Esophagus muscularis mucosa (tissue), 4 donors: ENCODE data around the gene PREX1. TPM values are rescaled to one million over a fixed set of nuclear protein-coding genes. Genes with fewer than 3 reads are reported as not detected.

Experiments
- DNase-seq: peaks from one replicate; pipeline ENCODE4 v3.0.0-alpha.2; 2017; ENCODE audit errors: extremely low spot score
- H3K27ac ChIP-seq, 4 donors: fragments of 200-600 bp; sonication (generic); replicated peaks in 1 of 4; 1 replicate in 3 of 4; 2 replicates in 1 of 4; pipeline ENCODE4 v1.5.1; 2016 to 2019; ENCODE audit warnings: mild to moderate bottlenecking in 1 of 4
- H3K27me3 ChIP-seq, 4 donors: fragments of 200-600 bp; sonication (generic); one replicate each; pipeline versions ENCODE4 v1.5.1 to v1.6.0; 2016 to 2019
- H3K36me3 ChIP-seq, 4 donors: fragments of 200-600 bp; sonication (generic); one replicate each; pipeline ENCODE4 v1.5.1; 2016 to 2019
- H3K4me1 ChIP-seq, 4 donors: fragments of 200-600 bp; sonication (generic); one replicate each; pipeline ENCODE4 v1.5.1; 2016 to 2019
- H3K4me3 ChIP-seq, 4 donors: fragments of 200-600 bp; sonication (generic); 1 replicate in 2 of 4; 2 replicates in 2 of 4; pipeline ENCODE4 v1.5.1; 2016 to 2019; ENCODE audit warnings: mild to moderate bottlenecking in 4 of 4, moderate library complexity in 1 of 4
- H3K9me3 ChIP-seq, 4 donors: fragments of 200-600 bp; sonication (generic); 1 replicate in 3 of 4; 2 replicates in 1 of 4; pipeline ENCODE4 v1.5.1; 2016 to 2019
- CTCF ChIP-seq, 3 experiments: fragments of 200-600 bp in 2 of 3; fragments of 450-650 bp in 1 of 3; sonication (generic) in 2 of 3; IDR thresholded peaks; one replicate each; pipeline ENCODE4 v1.5.1; 2017 to 2019; ENCODE audit warnings: antibody characterized with exemption in 3 of 3, mild to moderate bottlenecking in 2 of 3, moderate library complexity in 1 of 3
- EP300 ChIP-seq: sonication (generic); formaldehyde crosslinking; IDR thresholded peaks from one replicate; pipeline ENCODE4 v1.6.1; 2017; ENCODE audit warnings: antibody characterized with exemption
- POLR2A ChIP-seq: fragments of 450-650 bp; IDR thresholded peaks from one replicate; pipeline ENCODE4 v1.6.1; 2017; ENCODE audit warnings: antibody characterized with exemption, moderate library complexity, mild to moderate bottlenecking, low read depth
- POLR2AphosphoS5 ChIP-seq, 2 donors: sonication (generic); formaldehyde crosslinking; IDR thresholded peaks; one replicate each; pipeline ENCODE4 v1.6.1; 2017; ENCODE audit warnings: antibody characterized with exemption in 2 of 2
- WGBS: methylation state at CpG from one replicate; pipeline ENCODE4 v1.1.5; 2018; 5-methylcytosine and 5-hydroxymethylcytosine counted together
- intact Hi-C: fragments of 100-400 bp; cut with DNase I; formaldehyde crosslinking; loops from one replicate; pipeline ENCODE4 v1.15.1; 2023
- total RNA-seq, 4 donors: library from RNA; depleted of rRNA; stranded (reverse); fragments of >200 nt; gene quantifications; one replicate each; pipeline versions ENCODE4 v1.1.0 to v1.2.1, GENCODE V29; 2016

PREX1 gene
- total RNA-seq, 4 donors from 2014 or later: 20.8 to 37.1 (median 24.3) TPM

GRCh38 chr20:48835390-48835789 is 7.6 kb upstream of the PREX1 start:
- Histone ChIP-seq H3K4me1 (peaks cover 15 to 21% (median 19%) of the 10 kb centered on the region in 4 donors), H3K4me3 (no peak overlapping the region), H3K36me3 (no peaks in the 10 kb centered on the region), H3K27ac (no peak overlapping the region), H3K27me3 (no peaks in the 10 kb centered on the region), H3K9me3 (no peaks in the 10 kb centered on the region)
- TF ChIP-seq EP300: no peak
- no peak for TF ChIP-seq POLR2A
- TF ChIP-seq CTCF (IDR thresholded peaks at IDR 0.05): no peak
- no peak for TF ChIP-seq POLR2AphosphoS5 (IDR thresholded peaks at IDR 0.05)
- 98% methylated on average over 2 of the region's 2 CpGs for WGBS
- no peak for DNase-seq
- intact Hi-C loops: no loop called here

DNA sequence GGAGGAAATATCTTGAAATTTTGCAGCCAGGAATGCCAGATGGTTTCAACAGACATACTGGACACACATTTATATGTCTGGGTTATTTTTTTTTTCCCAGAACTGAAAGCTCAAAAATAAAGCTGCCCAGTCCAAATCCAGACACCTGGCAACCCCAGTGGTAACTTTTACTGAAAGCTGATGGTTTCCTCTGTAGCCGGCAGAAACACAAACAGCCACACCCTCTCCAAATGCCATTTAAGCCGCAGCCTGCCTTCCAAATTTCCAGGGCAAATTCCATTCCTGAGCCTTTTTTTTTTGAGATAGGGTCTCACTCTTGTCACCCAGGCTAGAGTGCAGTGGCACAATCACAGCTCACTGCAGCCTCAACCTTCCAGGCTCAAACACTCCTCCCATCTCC is 6.5 kb upstream of the PREX1 start:
- Histone ChIP-seq H3K4me3 (no peak overlapping the region), H3K27ac (no peak overlapping the region), H3K36me3 (no peaks in the 10 kb centered on the region), H3K4me1 (peaks cover 15 to 21% (median 19%) of the 10 kb centered on the region in 4 donors), H3K27me3 (no peaks in the 10 kb centered on the region), H3K9me3 (no peaks in the 10 kb centered on the region)
- no peak for DNase-seq
- intact Hi-C loops: no loop called here
- no peak for TF ChIP-seq CTCF (IDR thresholded peaks at IDR 0.05)
- TF ChIP-seq EP300: no peak
- TF ChIP-seq POLR2A: no peak
- TF ChIP-seq POLR2AphosphoS5 (IDR thresholded peaks at IDR 0.05): no peak
- WGBS: 57% methylated on average over 2 of the region's 2 CpGs

DNA sequence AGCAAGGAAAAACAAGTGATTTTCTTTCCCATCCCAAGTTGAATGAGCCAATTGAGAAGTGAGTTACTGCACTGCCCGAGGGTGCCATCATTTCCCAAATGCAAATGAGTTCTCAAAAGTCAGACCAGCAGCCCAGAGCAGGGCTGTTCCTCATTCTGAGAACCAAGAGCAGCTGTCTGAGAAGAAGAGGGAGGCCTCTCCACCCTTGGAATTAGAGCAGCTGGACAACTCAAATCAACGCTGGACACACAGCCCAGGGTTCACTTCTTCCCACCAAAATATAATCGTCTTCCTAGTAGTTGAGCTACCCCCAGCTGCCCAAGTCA is 4.6 kb upstream of the PREX1 start:
- 53% methylated on average over 3 of the region's 3 CpGs for WGBS
- no peaks in the 10 kb centered on the region for H3K36me3 ChIP-seq
- TF ChIP-seq CTCF (IDR thresholded peaks at IDR 0.05) (no peak), EP300 (no peak), POLR2AphosphoS5 (IDR thresholded peaks at IDR 0.05) (no peak), POLR2A (no peak)
- H3K27ac ChIP-seq: peak overlapping the region in 3 of 4 donors; percentile 36 to 60 (median 45)
- H3K9me3 ChIP-seq: no peaks in the 10 kb centered on the region
- intact Hi-C loops: no loop called here
- DNase-seq: no peak
- H3K4me3 ChIP-seq: no peak overlapping the region
- H3K4me1 ChIP-seq: peaks cover 15 to 31% (median 29%) of the 10 kb centered on the region in 4 donors
- peaks cover 0 to 8% (median 0%) of the 10 kb centered on the region in 4 donors for H3K27me3 ChIP-seq

GRCh38 chr20:48831718-48832404 is 4.1 kb upstream of the PREX1 start:
- DNase-seq: no peak
- Histone ChIP-seq H3K4me3 (no peak overlapping the region), H3K27ac (peak overlapping the region; percentile 33 to 60 (median 40)), H3K36me3 (no peaks in the 10 kb centered on the region), H3K9me3 (no peaks in the 10 kb centered on the region), H3K4me1 (peaks cover 15 to 36% (median 33%) of the 10 kb centered on the region in 4 donors), H3K27me3 (peaks cover 0 to 13% (median 0%) of the 10 kb centered on the region in 4 donors)
- intact Hi-C loops: no loop called here
- 19% methylated on average over 7 of the region's 7 CpGs for WGBS
- no peak for TF ChIP-seq EP300
- no peak for TF ChIP-seq POLR2A
- TF ChIP-seq POLR2AphosphoS5 (IDR thresholded peaks at IDR 0.05): no peak
- TF ChIP-seq CTCF (IDR thresholded peaks at IDR 0.05): no peak
